HG02943 (cell line): ENCODE data around the gene PSMC4.

Source experiments
- ATAC-seq: cut with Tn5 transposase; IDR thresholded peaks from one replicate; pipeline ENCODE4 v1.9.1; 2021; ENCODE audit warnings: mild to moderate bottlenecking, low read depth, moderate library complexity; ENCODE audit not compliant: unreplicated experiment

The PSMC4 gene

GRCh38 chr19:39983695-39984300, 12.8 kb downstream of the PSMC4 start:
- ATAC-seq, result no peak

DNA sequence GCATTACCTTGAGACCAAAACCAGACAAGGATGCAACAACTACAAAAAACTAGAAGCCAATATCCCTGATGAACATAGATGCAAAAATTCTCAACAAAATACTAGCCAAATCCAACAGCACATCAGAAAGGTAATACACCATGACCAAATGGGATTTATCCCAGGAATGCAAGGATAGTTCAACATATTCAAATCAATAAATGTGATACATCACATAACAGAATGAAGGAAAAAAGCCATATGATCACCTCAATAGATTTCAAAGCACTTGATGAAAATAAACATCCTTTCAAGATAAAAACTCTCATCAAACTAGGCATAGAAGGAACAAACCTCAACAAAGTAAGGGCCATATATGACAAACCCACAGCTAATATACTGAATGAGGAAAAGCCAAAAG, 15.7 kb downstream of the PSMC4 start:
- no peak for ATAC-seq

DNA sequence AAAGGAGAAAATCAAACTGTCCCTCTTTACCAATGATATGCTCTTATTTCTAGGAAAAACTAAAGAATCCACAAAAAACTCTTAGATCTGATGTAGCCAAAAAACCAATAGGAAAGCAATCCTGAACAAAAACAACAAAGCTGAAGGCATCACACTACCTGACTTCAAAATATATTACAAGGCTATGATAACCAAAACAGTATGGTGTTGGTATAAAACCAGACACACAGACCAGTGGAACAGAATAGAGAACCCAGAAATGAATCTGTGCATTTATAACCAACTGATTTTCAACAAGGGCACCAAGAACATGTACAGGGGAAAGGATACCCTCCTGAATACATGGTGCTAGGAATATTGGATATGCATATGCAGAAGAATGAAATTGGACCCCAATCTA, 16.2 kb downstream of the PSMC4 start:
- no peak for ATAC-seq

GRCh38 chr19:39987596-39987995, 16.6 kb downstream of the PSMC4 start:
- no peak for ATAC-seq

DNA sequence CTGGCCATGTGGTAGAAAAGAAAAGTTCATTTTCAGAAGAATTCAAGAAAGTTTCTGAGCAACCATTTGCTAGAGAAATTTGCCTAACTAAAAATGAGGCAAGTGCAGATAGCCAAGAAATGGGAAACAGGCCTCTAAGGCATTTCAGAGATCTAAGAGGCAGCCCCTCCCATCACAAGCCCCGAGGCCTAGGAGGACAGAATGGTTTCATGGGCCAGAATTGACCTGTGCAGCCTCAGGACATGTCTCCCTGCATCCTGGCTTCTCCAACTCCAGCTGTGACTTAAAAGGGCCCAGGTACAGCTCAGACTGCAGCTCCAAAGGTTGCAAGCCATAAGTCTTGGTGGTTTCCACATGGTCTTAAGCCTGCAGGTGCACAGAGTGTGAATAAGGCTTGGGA, 22.6 kb downstream of the PSMC4 start:
- ATAC-seq, result no peak

DNA sequence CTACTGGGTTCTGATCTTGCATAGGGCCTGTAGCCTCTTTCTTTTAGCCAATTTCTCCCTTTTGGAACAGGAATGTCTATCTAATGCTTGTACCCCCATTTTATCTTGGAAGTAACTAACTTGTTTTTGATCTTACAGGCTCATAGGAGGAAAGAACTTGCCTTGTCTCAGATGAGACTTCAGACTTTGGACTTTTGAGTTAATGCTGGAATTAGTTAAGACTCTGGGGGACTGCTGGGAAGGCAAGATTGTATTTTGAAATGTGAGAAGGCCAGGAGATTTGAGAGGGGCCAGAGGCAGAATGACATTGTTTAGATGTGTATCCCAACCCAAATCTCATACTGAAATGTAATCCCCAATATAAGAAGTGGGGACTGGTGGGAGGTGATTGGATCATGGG, 23.4 kb downstream of the PSMC4 start:
- ATAC-seq, result no peak

GRCh38 chr19:39995794-39996193, 24.8 kb downstream of the PSMC4 start:
- ATAC-seq, result no peak

DNA sequence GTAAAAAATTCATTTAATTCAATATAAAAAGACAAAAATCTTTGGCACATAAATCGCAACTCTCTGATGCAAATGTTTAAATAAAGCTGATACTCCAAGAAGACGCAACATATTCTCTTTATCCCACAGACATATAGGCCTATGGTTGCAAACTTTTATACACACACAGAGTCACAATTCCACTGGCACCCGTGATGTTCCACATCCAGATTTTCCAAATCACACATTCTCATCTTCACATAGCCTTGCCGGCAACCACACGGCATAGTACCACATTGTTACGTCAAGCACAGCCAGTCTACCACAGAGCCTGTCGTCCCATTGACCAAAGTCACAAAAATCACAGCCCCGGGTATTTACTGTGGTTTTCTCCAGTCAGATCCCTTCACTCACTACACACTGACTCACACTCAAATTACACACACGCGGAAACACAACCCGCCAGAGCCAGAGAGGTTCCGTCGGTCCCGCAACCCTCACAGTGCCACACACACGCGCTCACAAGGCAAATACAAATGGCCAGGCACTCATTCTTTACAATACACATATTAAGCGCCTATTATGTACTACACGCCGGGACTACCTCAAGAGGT, 25.3 kb downstream of the PSMC4 start:
- peak; percentile 26 for ATAC-seq

DNA sequence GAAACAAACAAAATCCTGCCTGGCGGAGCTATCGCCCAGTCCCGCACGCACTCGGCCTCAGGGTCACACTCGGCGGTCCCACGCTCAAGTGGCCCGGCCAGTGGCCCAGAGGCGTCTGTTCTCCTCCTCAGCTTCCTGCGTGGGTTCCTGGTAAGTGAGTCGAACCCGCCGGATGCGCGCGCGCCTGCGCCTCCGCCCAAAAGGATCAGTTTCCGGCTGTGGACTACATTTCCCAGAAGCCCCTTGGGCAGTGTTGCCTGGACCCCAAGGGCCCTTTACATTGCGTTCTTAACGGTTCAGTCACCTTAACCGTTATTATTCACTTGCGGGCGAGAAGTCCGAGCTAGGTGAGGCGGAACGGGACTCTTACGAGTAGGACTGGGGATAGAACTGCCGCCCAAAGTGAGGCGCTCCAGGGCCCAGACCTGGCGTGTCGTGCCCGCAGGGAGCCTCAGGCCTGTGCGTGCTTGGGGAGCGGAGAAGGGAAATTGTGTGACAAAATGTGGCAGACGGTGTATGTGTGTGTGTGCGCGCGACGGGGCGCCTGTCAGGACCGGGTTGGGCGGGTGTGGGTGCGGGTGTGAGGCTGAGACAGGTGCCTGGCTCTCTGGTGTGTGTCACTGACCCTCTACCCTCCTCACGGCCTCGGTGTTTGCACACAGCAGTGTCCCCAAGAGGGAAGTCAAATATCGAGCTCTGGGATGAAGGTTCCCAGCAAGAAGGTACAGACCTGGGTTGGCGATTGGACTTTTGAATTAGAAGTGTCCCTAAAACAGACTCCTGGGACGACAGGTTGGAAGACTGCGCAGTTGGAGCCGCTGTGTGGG, 26.1 kb downstream of the PSMC4 start, which contains the start of gene ZNF546:
Gene ZNF546 (plus strand): TSS at position 250 of the 827 bp plus-strand sequence. CDS start 1,267 bp downstream, outside the sequence.
- peak; percentile 89 for ATAC-seq

GRCh38 chr19:39997638-39998216, 26.8 kb downstream of the PSMC4 start:
- ATAC-seq, result no peak

GRCh38 chr19:39998501-39998900, 27.5 kb downstream of the PSMC4 start:
- no peak for ATAC-seq

DNA sequence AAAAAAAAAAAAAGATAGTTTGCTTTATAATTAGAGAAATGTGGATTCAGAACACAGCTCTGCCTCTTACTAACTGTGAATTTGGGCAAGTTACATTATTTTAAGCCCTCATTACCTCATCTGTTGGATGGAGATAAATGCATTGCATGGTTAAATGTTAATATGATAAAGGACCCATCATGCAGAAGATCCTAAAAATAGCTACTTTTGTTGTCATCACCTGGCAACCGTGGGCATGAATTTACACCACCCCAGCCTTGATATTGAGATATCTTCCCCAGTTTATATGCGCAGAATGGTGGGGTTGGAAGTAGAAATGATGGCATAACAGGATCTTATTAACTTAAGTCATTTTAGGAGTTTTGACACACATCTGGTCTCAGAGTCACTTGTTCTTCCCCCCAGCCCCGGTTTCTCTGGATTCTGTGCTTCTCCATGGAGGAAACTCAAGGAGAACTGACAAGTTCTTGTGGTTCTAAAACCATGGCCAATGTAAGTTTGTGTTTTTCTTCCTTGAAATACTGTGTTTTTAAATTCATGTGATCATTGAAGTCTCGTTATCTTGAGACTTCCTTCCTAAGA, 34.8 kb downstream of the PSMC4 start:
- no peak for ATAC-seq

- no peak for ATAC-seq
Measured at GRCh38 chr19:40006273-40006691, 35.3 kb downstream of the PSMC4 start.

DNA sequence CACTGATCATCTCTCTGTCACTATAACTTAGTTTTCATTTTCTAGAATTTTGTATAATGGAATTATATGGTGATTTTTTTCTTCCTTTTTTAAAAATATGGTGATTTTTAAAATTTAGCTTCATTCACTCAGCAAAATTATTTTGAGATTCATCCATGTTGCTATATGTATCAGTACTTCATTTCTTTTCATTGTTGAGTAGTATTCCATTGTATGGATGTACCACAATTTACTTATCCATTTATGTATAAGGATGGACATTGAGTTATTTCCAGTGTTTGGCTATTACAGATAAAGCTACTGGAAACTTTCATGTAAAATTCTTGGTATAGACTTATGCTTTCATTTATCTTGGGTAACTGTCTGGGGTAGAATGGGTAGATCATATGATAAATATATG, 38.7 kb downstream of the PSMC4 start:
- ATAC-seq, result no peak

DNA sequence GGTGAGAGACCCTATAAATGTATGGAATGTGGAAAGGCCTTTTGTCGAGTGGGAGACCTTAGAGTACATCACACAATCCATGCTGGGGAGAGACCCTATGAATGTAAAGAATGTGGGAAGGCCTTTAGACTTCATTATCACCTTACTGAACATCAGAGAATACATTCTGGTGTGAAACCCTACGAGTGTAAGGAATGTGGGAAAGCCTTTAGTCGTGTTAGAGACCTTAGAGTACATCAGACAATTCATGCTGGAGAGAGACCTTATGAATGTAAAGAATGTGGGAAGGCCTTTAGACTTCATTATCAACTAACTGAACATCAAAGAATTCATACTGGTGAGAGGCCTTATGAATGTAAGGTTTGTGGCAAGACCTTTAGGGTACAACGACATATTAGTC, 43.0 kb downstream of the PSMC4 start:
- ATAC-seq, result no peak

DNA sequence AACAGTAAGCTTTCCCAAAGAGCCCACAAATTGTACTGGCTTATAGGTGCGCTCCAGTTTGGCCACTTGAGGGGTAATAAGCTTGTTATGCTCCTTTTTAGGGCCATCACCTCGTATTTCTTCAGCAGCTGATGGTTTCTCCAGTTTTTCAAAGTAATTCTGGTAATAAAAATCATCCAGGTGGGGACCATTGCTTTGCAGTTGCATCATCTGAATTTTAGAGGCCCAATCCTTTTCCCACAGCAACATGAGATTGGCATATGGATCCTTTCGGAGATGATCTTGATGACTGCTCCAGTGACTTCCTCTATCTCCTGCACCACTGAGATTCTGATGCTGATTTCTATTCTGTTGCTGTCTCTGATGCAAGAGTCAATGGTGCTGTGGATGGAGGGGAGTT, 53.0 kb downstream of the PSMC4 start:
- no peak for ATAC-seq

- ATAC-seq, result no peak
Measured at GRCh38 chr19:40025938-40026596, 55.1 kb downstream of the PSMC4 start.

- ATAC-seq, result no peak
Measured at GRCh38 chr19:40026597-40026970, 55.6 kb downstream of the PSMC4 start.
